Prostate gland (tissue), 2 donors: ENCODE results near the gene PGC. TPM values are rescaled to one million over a fixed set of nuclear protein-coding genes. Genes with fewer than 3 reads are reported as not detected.

Source experiments
- DNase-seq: peaks from one replicate; pipeline ENCODE4 v3.0.0-alpha.2; 2019; ENCODE audit warnings: low spot score
- H3K27ac ChIP-seq, 2 donors: fragments of 200-600 bp; sonication (generic); 2 replicates each; pipeline ENCODE4 v1.5.1; 2017 to 2019
- H3K27me3 ChIP-seq: fragments of 200-600 bp; sonication (generic); replicated peaks from 2 replicates; pipeline ENCODE4 v1.5.1; 2019; ENCODE audit not compliant: insufficient read depth
- H3K36me3 ChIP-seq, 2 donors: fragments of 200-600 bp; sonication (generic); 1 replicate in 1 of 2; 2 replicates in 1 of 2; pipeline versions ENCODE4 v1.5.1 to v1.8.1; 2017 to 2019
- H3K4me1 ChIP-seq: fragments of 200-600 bp; sonication (generic); replicated peaks from 2 replicates; pipeline ENCODE4 v1.5.1; 2019
- H3K4me3 ChIP-seq, 2 donors: fragments of 200-600 bp; sonication (generic); 2 replicates each; pipeline ENCODE4 v1.5.1; 2017 to 2019
- H3K9me3 ChIP-seq: fragments of 200-600 bp; sonication (generic); 2 replicates; pipeline ENCODE4 v1.5.1; 2017
- CTCF ChIP-seq, 4 experiments: fragments of 200-600 bp in 2 of 4; fragments of 450-650 bp in 2 of 4; sonication (generic) in 2 of 4; IDR thresholded peaks; 1 replicate in 3 of 4; 2 replicates in 1 of 4; pipeline ENCODE4 v1.5.1; 2016 to 2019; ENCODE audit warnings: antibody characterized with exemption in 4 of 4, mild to moderate bottlenecking in 2 of 4, moderate library complexity in 2 of 4
- POLR2A ChIP-seq: fragments of 450-650 bp; IDR thresholded peaks from one replicate; pipeline ENCODE4 v1.6.1; 2016; ENCODE audit warnings: antibody characterized with exemption, mild to moderate bottlenecking
- POLR2AphosphoS5 ChIP-seq: sonication (generic); formaldehyde crosslinking; IDR thresholded peaks from one replicate; pipeline ENCODE4 v1.6.1; 2017; ENCODE audit warnings: antibody characterized with exemption
- WGBS: methylation state at CpG from one replicate; pipeline ENCODE4 v1.1.5; 2018; 5-methylcytosine and 5-hydroxymethylcytosine counted together
- intact Hi-C: fragments of 100-400 bp; cut with DNase I; formaldehyde crosslinking; loops from one replicate; pipeline ENCODE4 v1.14.2; 2022
- total RNA-seq, 2 donors: library from RNA; depleted of rRNA; stranded (reverse); fragments of >200 nt; gene quantifications; one replicate each; pipeline ENCODE4 v1.1.0, GENCODE V29; 2016

PGC gene
- total RNA-seq, 2 donors from 2014 or later: 18.4 to 391 TPM

DNA sequence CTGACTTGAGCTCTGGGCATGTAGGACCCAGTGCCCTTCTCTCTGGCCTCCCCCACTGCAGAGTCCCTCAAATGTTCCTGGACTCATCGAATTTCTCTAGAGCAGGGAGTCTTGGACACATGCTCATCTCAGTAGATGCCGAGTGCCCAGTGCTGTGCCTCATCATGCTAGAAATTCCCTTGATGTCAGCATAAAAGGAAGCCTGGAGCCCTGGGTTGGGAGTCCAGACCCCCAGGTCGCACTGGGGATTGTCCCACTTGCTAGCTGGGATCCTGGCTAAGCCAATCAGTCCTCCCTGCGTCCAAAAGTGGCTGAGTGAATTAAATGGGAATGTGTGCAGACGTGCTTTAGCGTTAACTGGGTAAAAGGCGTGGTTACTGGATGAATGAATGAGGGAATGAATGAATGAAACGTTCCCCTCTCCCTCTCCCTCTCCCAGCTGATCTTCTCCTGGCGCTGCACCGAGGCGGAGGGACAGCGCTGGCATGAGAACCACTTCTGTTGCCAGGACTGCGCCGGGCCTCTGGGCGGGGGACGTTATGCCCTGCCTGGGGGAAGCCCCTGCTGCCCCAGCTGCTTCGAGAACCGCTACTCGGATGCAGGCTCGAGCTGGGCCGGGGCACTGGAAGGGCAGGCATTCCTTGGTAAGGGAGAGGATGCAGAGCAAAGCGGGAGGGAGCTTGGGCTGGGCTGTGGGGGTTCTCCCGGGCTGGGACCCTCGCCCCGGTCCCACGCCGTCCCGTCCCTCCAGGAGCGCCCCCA lies 38.7 kb upstream of the PGC start:
- intact Hi-C loops: loop anchor here (2.0 to 10.0 kb wide), 3 partner anchors 51 to 191 kb away; partner anchors contain the start of genes BYSL, MED20 and TFEB
- TF ChIP-seq POLR2A: no peak
- no peak for TF ChIP-seq POLR2AphosphoS5
- TF ChIP-seq CTCF (IDR thresholded peaks at IDR 0.05): no peak
- H3K4me1 ChIP-seq: peaks cover 28% of the 10 kb centered on the region

DNA sequence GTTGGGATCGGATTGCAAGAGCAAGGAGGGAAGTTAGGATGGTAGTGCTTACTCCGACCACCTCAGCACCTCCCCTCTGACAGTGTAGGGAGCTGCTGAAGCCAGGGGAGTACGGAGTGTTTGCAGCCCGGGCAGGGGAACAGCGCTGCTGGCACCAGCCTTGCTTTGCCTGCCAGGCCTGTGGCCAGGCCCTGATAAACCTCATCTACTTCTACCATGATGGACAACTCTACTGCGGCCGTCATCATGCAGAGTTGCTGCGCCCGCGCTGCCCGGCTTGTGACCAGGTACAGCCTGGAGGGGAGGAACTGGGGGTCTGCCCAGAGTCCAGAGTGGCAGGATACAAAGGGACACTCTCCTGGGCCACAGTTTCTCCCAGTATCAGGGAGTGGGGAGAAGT lies 38.1 kb upstream of the PGC start:
- peaks cover 0 to 3% of the 10 kb centered on the region in 2 donors for H3K36me3 ChIP-seq
- intact Hi-C loops: loop anchor here (5.0 to 10.0 kb wide), 2 partner anchors 137 to 190 kb away; partner anchors contain the start of genes BYSL and MED20
- H3K27ac ChIP-seq: peak overlapping the region in 1 of 2 donors; percentile 51
- no peak for DNase-seq
- TF ChIP-seq CTCF (IDR thresholded peaks at IDR 0.05): no peak
- no peak for TF ChIP-seq POLR2A
- TF ChIP-seq POLR2AphosphoS5: no peak
- H3K4me3 ChIP-seq: no peak overlapping the region
- no peaks in the 10 kb centered on the region for H3K27me3 ChIP-seq
- no peaks in the 10 kb centered on the region for H3K9me3 ChIP-seq
- WGBS: 68% methylated on average over 11 of the region's 11 CpGs
- peaks cover 28% of the 10 kb centered on the region for H3K4me1 ChIP-seq

More for the DNA sequence above, 38.7 kb upstream of the PGC start:
- Histone ChIP-seq H3K27me3 (no peaks in the 10 kb centered on the region), H3K4me3 (peak overlapping the region; percentile 57 to 90), H3K36me3 (peaks cover 0 to 3% of the 10 kb centered on the region in 2 donors), H3K27ac (peak overlapping the region; percentile 92 to 93), H3K9me3 (no peaks in the 10 kb centered on the region)
- DNase-seq: no peak
- 12% methylated on average over 29 of the region's 29 CpGs for WGBS

- Histone ChIP-seq H3K4me1 (peaks cover 28% of the 10 kb centered on the region), H3K27me3 (no peaks in the 10 kb centered on the region), H3K9me3 (no peaks in the 10 kb centered on the region), H3K36me3 (peaks cover 0 to 3% of the 10 kb centered on the region in 2 donors), H3K4me3 (no peak overlapping the region), H3K27ac (peak overlapping the region; percentile 42 to 51)
- DNase-seq: no peak
- 36% methylated on average over 5 of the region's 5 CpGs for WGBS
- intact Hi-C loops: loop anchor here (5.0 to 10.0 kb wide), 3 partner anchors 138 to 190 kb away; partner anchors contain the start of genes BYSL and MED20
- TF ChIP-seq POLR2A (no peak), CTCF (IDR thresholded peaks at IDR 0.05) (no peak), POLR2AphosphoS5 (peak; percentile 27)
These were observed 37.5 kb upstream of the PGC start for GRCh38 chr6:41784581-41785171.

- Histone ChIP-seq H3K36me3 (no peaks in the 10 kb centered on the region), H3K4me3 (no peak overlapping the region), H3K4me1 (peaks cover 28% of the 10 kb centered on the region), H3K27me3 (no peaks in the 10 kb centered on the region), H3K27ac (no peak overlapping the region), H3K9me3 (no peaks in the 10 kb centered on the region)
- DNase-seq: no peak
- intact Hi-C loops: loop anchor here (5.0 to 10.0 kb wide), 2 partner anchors 154 to 188 kb away; no protein-coding TSS in a partner anchor
- 83% methylated on average over 6 of the region's 6 CpGs for WGBS
- no peak for TF ChIP-seq POLR2AphosphoS5
- no peak for TF ChIP-seq CTCF (IDR thresholded peaks at IDR 0.05)
- no peak for TF ChIP-seq POLR2A
These were observed 36.0 kb upstream of the PGC start for GRCh38 chr6:41783106-41783780.
